PC-9 (cell line): ENCODE measurements around the gene HMGN4. TPM values are rescaled to one million over a fixed set of nuclear protein-coding genes. Genes with fewer than 3 reads are reported as not detected.
"Not testable (repeated sequence)": the region's sequence is repeated elsewhere in the genome, so short reads cannot be mapped to it uniquely, and the experiment has no call there.

ENCODE experiments used
- BruUV-seq: library from RNA; stranded (reverse); fragments of 400-500 nt; replicated peaks from 2 replicates; lab custom pipeline; 2021; lab: Mats Ljungman, UMichigan
- CTCF ChIA-PET: fragments of 300-600 bp; sonication (Branson Sonifier 250); formaldehyde crosslinking; loops from one replicate; lab custom pipeline; 2022; ENCODE audit warnings: antibody characterized with exemption; lab: Charles Lee
- POLR2A ChIA-PET: fragments of 300-600 bp; sonication (Branson Sonifier 250); formaldehyde crosslinking; loops from one replicate; lab custom pipeline; 2022; ENCODE audit warnings: antibody characterized with exemption; ENCODE audit not compliant: unreplicated experiment; lab: Charles Lee
- DNase-seq, 2 experiments: peaks; one replicate each; pipeline versions ENCODE4 v3.0.0 to v3.0.0-alpha.2; 2015 to 2022; ENCODE audit warnings: mixed read lengths in 1 of 2
- H2AFZ ChIP-seq: fragments of 200-600 bp; sonication (generic); 2 replicates; pipeline ENCODE4 v1.8.1; 2017; ENCODE audit warnings: antibody characterized with exemption
- H3F3A ChIP-seq: fragments of 200-600 bp; sonication (generic); 2 replicates; pipeline ENCODE4 v1.8.1; 2017; ENCODE audit warnings: antibody characterized with exemption, mild to moderate bottlenecking, low read depth; ENCODE audit not compliant: insufficient read depth
- H3K27ac ChIP-seq: fragments of 200-600 bp; sonication (generic); 2 replicates; pipeline ENCODE4 v1.6.1; 2016; ENCODE audit warnings: mixed run types
- H3K27me3 ChIP-seq: fragments of 200-600 bp; sonication (generic); 2 replicates; pipeline ENCODE4 v1.6.1; 2016; ENCODE audit warnings: low read depth, mixed run types; ENCODE audit not compliant: insufficient read depth
- H3K36me3 ChIP-seq: fragments of 200-600 bp; sonication (generic); 2 replicates; pipeline ENCODE4 v1.6.1; 2016; ENCODE audit warnings: low read depth, mixed run types
- H3K4me1 ChIP-seq: fragments of 200-600 bp; sonication (generic); replicated peaks from 2 replicates; pipeline ENCODE4 v1.6.1; 2016; ENCODE audit warnings: mixed run types; ENCODE audit not compliant: insufficient read depth
- H3K4me2 ChIP-seq: fragments of 200-600 bp; sonication (generic); 2 replicates; pipeline ENCODE4 v1.6.1; 2017; ENCODE audit warnings: mixed run types
- H3K4me3 ChIP-seq: fragments of 200-600 bp; sonication (generic); 2 replicates; pipeline ENCODE4 v1.6.1; 2016; ENCODE audit warnings: mixed run types
- H3K79me2 ChIP-seq: fragments of 200-600 bp; sonication (generic); 2 replicates; pipeline ENCODE4 v1.6.1; 2017; ENCODE audit warnings: low read depth, mixed run types
- H3K9me2 ChIP-seq: fragments of 200-600 bp; sonication (generic); 2 replicates; pipeline ENCODE4 v1.8.1; 2017; ENCODE audit warnings: mild to moderate bottlenecking; ENCODE audit not compliant: insufficient read depth
- H3K9me3 ChIP-seq: fragments of 200-600 bp; sonication (generic); 2 replicates; pipeline ENCODE4 v1.8.1; 2016; ENCODE audit warnings: low read depth; ENCODE audit not compliant: insufficient read depth
- H4K20me1 ChIP-seq: fragments of 200-600 bp; sonication (generic); 2 replicates; pipeline ENCODE4 v1.8.1; 2017; ENCODE audit not compliant: insufficient read depth
- CTCF ChIP-seq: fragments of 200-600 bp; sonication (generic); conservative IDR thresholded peaks from 2 replicates; pipeline ENCODE4 v1.6.1; 2017; ENCODE audit warnings: mixed run types, antibody characterized with exemption, mild to moderate bottlenecking, moderate library complexity
- EZH2 ChIP-seq: fragments of 200-600 bp; sonication (generic); IDR thresholded peaks from 2 replicates; pipeline ENCODE4 v1.8.0; 2017; ENCODE audit warnings: antibody characterized with exemption, low read depth
- intact Hi-C: fragments of 100-400 bp; cut with micrococcal nuclease; formaldehyde crosslinking; loops from one replicate; pipeline ENCODE4 v1.10.0; 2022; ENCODE audit not compliant: unreplicated experiment
- total RNA-seq: library from RNA; stranded (reverse); gene quantifications from 2 replicates; pipeline ENCODE4 v1.2.3, GENCODE V29; 2021

Gene HMGN4
- total RNA-seq, 1 experiment from 2014 or later: 86.9 TPM

- H3K4me3 ChIP-seq: peak overlapping the region; percentile 85
- H3K9me2 ChIP-seq: no peaks in the 10 kb centered on the region
- peaks cover 36% of the 10 kb centered on the region for H3K79me2 ChIP-seq
- intact Hi-C loops: loop anchor here (1.0 kb wide), 5 partner anchors 12 to 100 kb away; no protein-coding TSS in a partner anchor
- H3K9me3 ChIP-seq: no peaks in the 10 kb centered on the region
- peak overlapping the region; percentile 71 for H3K4me2 ChIP-seq
- H3K36me3 ChIP-seq: no peaks in the 10 kb centered on the region
- POLR2A ChIA-PET: interaction anchor here (0.6 to 0.9 kb wide), 5 partner anchors 16 to 362 kb away, joined by 3 to 8 read pairs (median 6); no protein-coding TSS in a partner anchor
- CTCF ChIA-PET: no interaction called here
- H4K20me1 ChIP-seq: no peaks in the 10 kb centered on the region
- H3F3A ChIP-seq: peaks cover 11% of the 10 kb centered on the region
- H3K4me1 ChIP-seq: peaks cover 29% of the 10 kb centered on the region
- H3K27me3 ChIP-seq: no peaks in the 10 kb centered on the region
- peak overlapping the region; percentile 93 for H3K27ac ChIP-seq
- DNase-seq: peak; percentile 78 to 89
- H2AFZ ChIP-seq: peak overlapping the region; percentile 87
- BruUV-seq: TSS peak; percentile 32
- no peak for TF ChIP-seq CTCF
- no peak for TF ChIP-seq EZH2
These were observed 17.1 kb upstream of the HMGN4 start for GRCh38 chr6:26520850-26521599.

DNA sequence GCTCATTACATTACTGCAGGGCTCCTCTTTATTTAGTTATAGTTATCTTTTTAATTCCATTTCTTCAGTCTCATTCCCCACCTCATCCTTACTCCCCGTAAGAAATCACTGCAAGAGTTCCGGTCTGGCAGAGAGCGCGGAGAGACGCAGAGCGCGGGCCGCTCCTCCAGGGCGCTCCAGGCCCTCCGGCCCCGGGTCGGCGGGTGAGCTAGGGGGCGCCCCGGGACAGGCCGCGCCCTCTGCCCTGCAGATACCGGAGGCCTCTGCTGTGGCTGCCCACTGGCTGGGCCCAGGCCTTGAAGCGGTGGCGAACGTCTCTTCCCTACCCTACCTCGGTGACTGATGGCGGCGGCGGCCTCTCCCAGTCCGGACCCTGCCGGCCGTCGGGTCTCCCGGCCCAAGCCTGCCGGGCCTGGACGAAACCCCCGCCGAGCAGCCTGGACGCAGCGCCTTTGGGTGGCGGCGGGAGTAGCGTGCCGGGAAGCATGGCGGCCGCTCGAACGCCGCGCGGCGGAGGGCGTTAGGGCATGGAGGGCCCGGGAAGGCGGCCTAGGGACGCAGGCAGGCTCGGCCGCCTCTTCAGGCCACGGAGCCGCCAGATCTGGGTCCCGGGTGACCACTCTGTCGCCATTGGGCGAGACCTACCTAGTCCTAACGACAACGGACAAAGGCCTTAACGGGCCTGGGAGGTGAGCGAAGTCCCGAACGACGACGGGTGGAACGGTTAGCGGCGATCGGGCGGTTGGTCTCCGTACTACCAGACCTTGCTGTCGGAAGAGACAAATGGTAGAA is 16.4 kb upstream of the HMGN4 start:
- no peaks in the 10 kb centered on the region for H3K27me3 ChIP-seq
- POLR2A ChIA-PET: interaction anchor here (0.6 to 0.9 kb wide), 8 partner anchors 11 to 363 kb away, joined by 3 to 19 read pairs (median 6); a partner anchor contains a TSS
- peak overlapping the region; percentile 93 for H3K27ac ChIP-seq
- CTCF ChIA-PET: no interaction called here
- BruUV-seq: TSS peak; percentile 56
- no peaks in the 10 kb centered on the region for H3K36me3 ChIP-seq
- peak overlapping the region; percentile 85 for H3K4me3 ChIP-seq
- no peaks in the 10 kb centered on the region for H3K9me2 ChIP-seq
- peaks cover 36% of the 10 kb centered on the region for H3K79me2 ChIP-seq
- no peaks in the 10 kb centered on the region for H3K9me3 ChIP-seq
- H2AFZ ChIP-seq: peak overlapping the region; percentile 87
- DNase-seq: peak; percentile 63 to 87
- peak overlapping the region; percentile 71 for H3K4me2 ChIP-seq
- H4K20me1 ChIP-seq: no peaks in the 10 kb centered on the region
- H3F3A ChIP-seq: peaks cover 11% of the 10 kb centered on the region
- intact Hi-C loops: loop anchor here (1.0 kb wide), 5 partner anchors 12 to 100 kb away; no protein-coding TSS in a partner anchor
- peaks cover 29% of the 10 kb centered on the region for H3K4me1 ChIP-seq
- TF ChIP-seq CTCF: peak; percentile 59
- no peak for TF ChIP-seq EZH2

GRCh38 chr6:26522486-26523228 is 15.5 kb upstream of the HMGN4 start:
- H3K9me3 ChIP-seq, intact Hi-C loops, H3K9me2 ChIP-seq, H4K20me1 ChIP-seq, H3K27me3 ChIP-seq, BruUV-seq, CTCF ChIA-PET, H3K36me3 ChIP-seq: not testable (repeated sequence)
- Histone ChIP-seq H3F3A (peaks cover 16% of the 10 kb centered on the region), H3K4me1 (peaks cover 29% of the 10 kb centered on the region), H2AFZ (peak overlapping the region; percentile 87), H3K79me2 (peaks cover 36% of the 10 kb centered on the region), H3K27ac (peak overlapping the region; percentile 93), H3K4me2 (peak overlapping the region; percentile 71), H3K4me3 (peak overlapping the region; percentile 85)
- POLR2A ChIA-PET: interaction anchor here (0.6 to 1.1 kb wide), 5 partner anchors 11 to 1371 kb away, joined by 3 read pairs; no protein-coding TSS in a partner anchor
- peak; percentile 25 to 50 for DNase-seq

GRCh38 chr6:26524314-26524713 is 13.9 kb upstream of the HMGN4 start:
- H3K9me2 ChIP-seq, H3K27ac ChIP-seq, H2AFZ ChIP-seq, intact Hi-C loops, H3K36me3 ChIP-seq, BruUV-seq, POLR2A ChIA-PET, H3K9me3 ChIP-seq, DNase-seq, H3K4me3 ChIP-seq, H3K27me3 ChIP-seq, H4K20me1 ChIP-seq: not testable (repeated sequence)
- Histone ChIP-seq H3K4me2 (peak overlapping the region; percentile 71), H3K79me2 (peaks cover 36% of the 10 kb centered on the region), H3K4me1 (peaks cover 29% of the 10 kb centered on the region), H3F3A (peaks cover 19% of the 10 kb centered on the region)
- CTCF ChIA-PET: interaction anchor here (0.6 kb wide), 1 partner anchor 438 kb away, joined by 3 read pairs; no protein-coding TSS in a partner anchor
